ENCODE measurements around the gene ATP11A. TPM values are rescaled to one million over a fixed set of nuclear protein-coding genes. Genes with fewer than 3 reads are reported as not detected.

The ATP11A gene
- total and polyA plus RNA-seq, 2 experiments from 2014 or later, result 12.3 to 52.6 TPM

DNA sequence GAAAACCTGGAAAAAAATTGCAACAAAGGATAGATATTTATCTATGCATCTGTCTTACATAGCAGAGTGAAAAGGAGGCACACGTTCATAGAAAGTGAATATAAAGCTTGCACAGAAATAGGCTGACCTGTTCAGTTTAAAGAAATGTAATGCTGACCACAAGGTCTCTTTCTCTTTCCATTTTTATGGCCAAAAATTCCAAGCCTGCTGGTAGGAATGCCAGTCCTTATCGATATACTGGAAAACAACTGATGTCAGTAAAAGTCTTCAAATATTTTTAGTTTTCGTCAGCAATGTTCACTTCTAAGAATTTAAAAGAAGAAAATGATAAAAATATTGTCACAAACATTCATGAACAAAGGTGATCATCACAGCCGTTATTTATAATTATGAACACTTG lies 220.2 kb downstream of the ATP11A start:
- Histone ChIP-seq H3K27ac (ENCODE audit: low read depth) (no peak overlapping the region), H3K4me3 (no peak overlapping the region), H3F3A (replicated peaks; ENCODE audit: low read depth) (peaks cover 6% of the 10 kb centered on the region; the same call in 1 of the 2 replicates), H4K20me1 (replicated peaks; ENCODE audit: insufficient read depth) (no peaks in the 10 kb centered on the region), H3K9me2 (ENCODE audit: insufficient read depth) (no peaks in the 10 kb centered on the region), H3K27me3 (ENCODE audit: insufficient read depth) (no peaks in the 10 kb centered on the region), H3K79me2 (replicated peaks; ENCODE audit: insufficient read depth) (no peaks in the 10 kb centered on the region; the same call in 1 of the 2 replicates), H3K36me3 (ENCODE audit: insufficient read depth) (0 out of 2 replicates have a peak, but pooled peaks cover under 1% of the 10 kb centered on the region), H3K4me1 (ENCODE audit: insufficient read depth) (no peaks in the 10 kb centered on the region), H2AFZ (no peak overlapping the region), H3K4me2 (no peak overlapping the region)
- DNase-seq (ENCODE audit: low spot score) (no peak), ATAC-seq (no peak)
- no peak overlapping the region for H3K27ac Mint-ChIP-seq
- peaks cover 22% of the 10 kb centered on the region for H3K36me3 Mint-ChIP-seq (ENCODE audit: low read depth)
- peaks cover 16% of the 10 kb centered on the region for H3K9me3 Mint-ChIP-seq
- H3K4me1 Mint-ChIP-seq, result peaks cover 37% of the 10 kb centered on the region
- H3K4me3 Mint-ChIP-seq, result no peak overlapping the region
- TF ChIP-seq, protein P1, sequence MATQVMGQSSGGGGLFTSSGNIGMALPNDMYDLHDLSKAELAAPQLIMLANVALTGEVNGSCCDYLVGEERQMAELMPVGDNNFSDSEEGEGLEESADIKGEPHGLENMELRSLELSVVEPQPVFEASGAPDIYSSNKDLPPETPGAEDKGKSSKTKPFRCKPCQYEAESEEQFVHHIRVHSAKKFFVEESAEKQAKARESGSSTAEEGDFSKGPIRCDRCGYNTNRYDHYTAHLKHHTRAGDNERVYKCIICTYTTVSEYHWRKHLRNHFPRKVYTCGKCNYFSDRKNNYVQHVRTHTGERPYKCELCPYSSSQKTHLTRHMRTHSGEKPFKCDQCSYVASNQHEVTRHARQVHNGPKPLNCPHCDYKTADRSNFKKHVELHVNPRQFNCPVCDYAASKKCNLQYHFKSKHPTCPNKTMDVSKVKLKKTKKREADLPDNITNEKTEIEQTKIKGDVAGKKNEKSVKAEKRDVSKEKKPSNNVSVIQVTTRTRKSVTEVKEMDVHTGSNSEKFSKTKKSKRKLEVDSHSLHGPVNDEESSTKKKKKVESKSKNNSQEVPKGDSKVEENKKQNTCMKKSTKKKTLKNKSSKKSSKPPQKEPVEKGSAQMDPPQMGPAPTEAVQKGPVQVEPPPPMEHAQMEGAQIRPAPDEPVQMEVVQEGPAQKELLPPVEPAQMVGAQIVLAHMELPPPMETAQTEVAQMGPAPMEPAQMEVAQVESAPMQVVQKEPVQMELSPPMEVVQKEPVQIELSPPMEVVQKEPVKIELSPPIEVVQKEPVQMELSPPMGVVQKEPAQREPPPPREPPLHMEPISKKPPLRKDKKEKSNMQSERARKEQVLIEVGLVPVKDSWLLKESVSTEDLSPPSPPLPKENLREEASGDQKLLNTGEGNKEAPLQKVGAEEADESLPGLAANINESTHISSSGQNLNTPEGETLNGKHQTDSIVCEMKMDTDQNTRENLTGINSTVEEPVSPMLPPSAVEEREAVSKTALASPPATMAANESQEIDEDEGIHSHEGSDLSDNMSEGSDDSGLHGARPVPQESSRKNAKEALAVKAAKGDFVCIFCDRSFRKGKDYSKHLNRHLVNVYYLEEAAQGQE (IDR thresholded peaks at IDR 0.05; ENCODE audit: unreplicated experiment), result no peak
- TF ChIP-seq ZNF331 (CRISPR knock-in tag; IDR thresholded peaks at IDR 0.05; ENCODE audit: low read depth) (no peak), EZH2phosphoT487 (IDR thresholded peaks at IDR 0.05; ENCODE audit: unreplicated experiment) (no peak), ZNF114 (CRISPR knock-in tag; IDR thresholded peaks at IDR 0.05) (no peak), STAT1 (IDR thresholded peaks at IDR 0.05; ENCODE audit: unreplicated experiment) (no peak), CREB1 (CRISPR knock-in tag; IDR thresholded peaks at IDR 0.05; ENCODE audit: low read depth) (no peak), JUNB (IDR thresholded peaks at IDR 0.05; ENCODE audit: unreplicated experiment) (no peak), POLR2AphosphoS5 (IDR thresholded peaks at IDR 0.05; ENCODE audit: low read depth) (no peak), NANOG (IDR thresholded peaks at IDR 0.05; ENCODE audit: borderline replicate concordance) (no peak), EZH2 (IDR thresholded peaks at IDR 0.05; ENCODE audit: low read depth, unreplicated experiment) (no peak)
- TF ChIP-seq, protein P2, sequence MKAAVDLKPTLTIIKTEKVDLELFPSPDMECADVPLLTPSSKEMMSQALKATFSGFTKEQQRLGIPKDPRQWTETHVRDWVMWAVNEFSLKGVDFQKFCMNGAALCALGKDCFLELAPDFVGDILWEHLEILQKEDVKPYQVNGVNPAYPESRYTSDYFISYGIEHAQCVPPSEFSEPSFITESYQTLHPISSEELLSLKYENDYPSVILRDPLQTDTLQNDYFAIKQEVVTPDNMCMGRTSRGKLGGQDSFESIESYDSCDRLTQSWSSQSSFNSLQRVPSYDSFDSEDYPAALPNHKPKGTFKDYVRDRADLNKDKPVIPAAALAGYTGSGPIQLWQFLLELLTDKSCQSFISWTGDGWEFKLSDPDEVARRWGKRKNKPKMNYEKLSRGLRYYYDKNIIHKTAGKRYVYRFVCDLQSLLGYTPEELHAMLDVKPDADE (IDR thresholded peaks at IDR 0.05), result no peak
- TF ChIP-seq, protein P3, sequence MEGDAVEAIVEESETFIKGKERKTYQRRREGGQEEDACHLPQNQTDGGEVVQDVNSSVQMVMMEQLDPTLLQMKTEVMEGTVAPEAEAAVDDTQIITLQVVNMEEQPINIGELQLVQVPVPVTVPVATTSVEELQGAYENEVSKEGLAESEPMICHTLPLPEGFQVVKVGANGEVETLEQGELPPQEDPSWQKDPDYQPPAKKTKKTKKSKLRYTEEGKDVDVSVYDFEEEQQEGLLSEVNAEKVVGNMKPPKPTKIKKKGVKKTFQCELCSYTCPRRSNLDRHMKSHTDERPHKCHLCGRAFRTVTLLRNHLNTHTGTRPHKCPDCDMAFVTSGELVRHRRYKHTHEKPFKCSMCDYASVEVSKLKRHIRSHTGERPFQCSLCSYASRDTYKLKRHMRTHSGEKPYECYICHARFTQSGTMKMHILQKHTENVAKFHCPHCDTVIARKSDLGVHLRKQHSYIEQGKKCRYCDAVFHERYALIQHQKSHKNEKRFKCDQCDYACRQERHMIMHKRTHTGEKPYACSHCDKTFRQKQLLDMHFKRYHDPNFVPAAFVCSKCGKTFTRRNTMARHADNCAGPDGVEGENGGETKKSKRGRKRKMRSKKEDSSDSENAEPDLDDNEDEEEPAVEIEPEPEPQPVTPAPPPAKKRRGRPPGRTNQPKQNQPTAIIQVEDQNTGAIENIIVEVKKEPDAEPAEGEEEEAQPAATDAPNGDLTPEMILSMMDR (conservative IDR thresholded peaks at IDR 0.05; ENCODE audit: low read depth in 2 of 2), result no peak
- TF ChIP-seq, protein P4, sequence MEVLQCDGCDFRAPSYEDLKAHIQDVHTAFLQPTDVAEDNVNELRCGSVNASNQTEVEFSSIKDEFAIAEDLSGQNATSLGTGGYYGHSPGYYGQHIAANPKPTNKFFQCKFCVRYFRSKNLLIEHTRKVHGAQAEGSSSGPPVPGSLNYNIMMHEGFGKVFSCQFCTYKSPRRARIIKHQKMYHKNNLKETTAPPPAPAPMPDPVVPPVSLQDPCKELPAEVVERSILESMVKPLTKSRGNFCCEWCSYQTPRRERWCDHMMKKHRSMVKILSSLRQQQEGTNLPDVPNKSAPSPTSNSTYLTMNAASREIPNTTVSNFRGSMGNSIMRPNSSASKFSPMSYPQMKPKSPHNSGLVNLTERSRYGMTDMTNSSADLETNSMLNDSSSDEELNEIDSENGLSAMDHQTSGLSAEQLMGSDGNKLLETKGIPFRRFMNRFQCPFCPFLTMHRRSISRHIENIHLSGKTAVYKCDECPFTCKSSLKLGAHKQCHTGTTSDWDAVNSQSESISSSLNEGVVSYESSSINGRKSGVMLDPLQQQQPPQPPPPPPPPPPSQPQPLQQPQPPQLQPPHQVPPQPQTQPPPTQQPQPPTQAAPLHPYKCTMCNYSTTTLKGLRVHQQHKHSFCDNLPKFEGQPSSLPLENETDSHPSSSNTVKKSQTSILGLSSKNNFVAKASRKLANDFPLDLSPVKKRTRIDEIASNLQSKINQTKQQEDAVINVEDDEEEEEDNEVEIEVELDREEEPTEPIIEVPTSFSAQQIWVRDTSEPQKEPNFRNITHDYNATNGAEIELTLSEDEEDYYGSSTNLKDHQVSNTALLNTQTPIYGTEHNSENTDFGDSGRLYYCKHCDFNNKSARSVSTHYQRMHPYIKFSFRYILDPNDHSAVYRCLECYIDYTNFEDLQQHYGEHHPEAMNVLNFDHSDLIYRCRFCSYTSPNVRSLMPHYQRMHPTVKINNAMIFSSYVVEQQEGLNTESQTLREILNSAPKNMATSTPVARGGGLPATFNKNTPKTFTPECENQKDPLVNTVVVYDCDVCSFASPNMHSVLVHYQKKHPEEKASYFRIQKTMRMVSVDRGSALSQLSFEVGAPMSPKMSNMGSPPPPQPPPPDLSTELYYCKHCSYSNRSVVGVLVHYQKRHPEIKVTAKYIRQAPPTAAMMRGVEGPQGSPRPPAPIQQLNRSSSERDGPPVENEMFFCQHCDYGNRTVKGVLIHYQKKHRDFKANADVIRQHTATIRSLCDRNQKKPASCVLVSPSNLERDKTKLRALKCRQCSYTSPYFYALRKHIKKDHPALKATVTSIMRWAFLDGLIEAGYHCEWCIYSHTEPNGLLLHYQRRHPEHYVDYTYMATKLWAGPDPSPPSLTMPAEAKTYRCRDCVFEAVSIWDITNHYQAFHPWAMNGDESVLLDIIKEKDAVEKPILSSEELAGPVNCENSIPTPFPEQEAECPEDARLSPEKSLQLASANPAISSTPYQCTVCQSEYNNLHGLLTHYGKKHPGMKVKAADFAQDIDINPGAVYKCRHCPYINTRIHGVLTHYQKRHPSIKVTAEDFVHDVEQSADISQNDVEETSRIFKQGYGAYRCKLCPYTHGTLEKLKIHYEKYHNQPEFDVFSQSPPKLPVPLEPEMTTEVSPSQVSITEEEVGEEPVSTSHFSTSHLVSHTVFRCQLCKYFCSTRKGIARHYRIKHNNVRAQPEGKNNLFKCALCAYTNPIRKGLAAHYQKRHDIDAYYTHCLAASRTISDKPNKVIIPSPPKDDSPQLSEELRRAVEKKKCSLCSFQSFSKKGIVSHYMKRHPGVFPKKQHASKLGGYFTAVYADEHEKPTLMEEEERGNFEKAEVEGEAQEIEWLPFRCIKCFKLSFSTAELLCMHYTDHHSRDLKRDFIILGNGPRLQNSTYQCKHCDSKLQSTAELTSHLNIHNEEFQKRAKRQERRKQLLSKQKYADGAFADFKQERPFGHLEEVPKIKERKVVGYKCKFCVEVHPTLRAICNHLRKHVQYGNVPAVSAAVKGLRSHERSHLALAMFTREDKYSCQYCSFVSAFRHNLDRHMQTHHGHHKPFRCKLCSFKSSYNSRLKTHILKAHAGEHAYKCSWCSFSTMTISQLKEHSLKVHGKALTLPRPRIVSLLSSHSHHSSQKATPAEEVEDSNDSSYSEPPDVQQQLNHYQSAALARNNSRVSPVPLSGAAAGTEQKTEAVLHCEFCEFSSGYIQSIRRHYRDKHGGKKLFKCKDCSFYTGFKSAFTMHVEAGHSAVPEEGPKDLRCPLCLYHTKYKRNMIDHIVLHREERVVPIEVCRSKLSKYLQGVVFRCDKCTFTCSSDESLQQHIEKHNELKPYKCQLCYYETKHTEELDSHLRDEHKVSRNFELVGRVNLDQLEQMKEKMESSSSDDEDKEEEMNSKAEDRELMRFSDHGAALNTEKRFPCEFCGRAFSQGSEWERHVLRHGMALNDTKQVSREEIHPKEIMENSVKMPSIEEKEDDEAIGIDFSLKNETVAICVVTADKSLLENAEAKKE (CRISPR knock-in tag; IDR thresholded peaks at IDR 0.05), result no peak
- peaks cover 14% of the 10 kb centered on the region for H3K27me3 Mint-ChIP-seq (ENCODE audit: insufficient read depth, low read depth, poor library complexity)

All from GM23338 (cell line).